Left lobe of liver (tissue), 2 donors: Measurements from ENCODE around the gene TAT. TPM values are rescaled to one million over a fixed set of nuclear protein-coding genes. Genes with fewer than 3 reads are reported as not detected.

Experiments used
- ATAC-seq: fragments of 200-7000 bp; cut with Tn5 transposase; one replicate; pipeline ENCODE4 v1.9.1; 2020; ENCODE audit warnings: mild to moderate bottlenecking, moderate library complexity
- DNase-seq: peaks from one replicate; pipeline ENCODE4 v3.0.0-alpha.2; 2020; ENCODE audit warnings: low spot score
- total RNA-seq: library from RNA; stranded (reverse); gene quantifications from one replicate; pipeline ENCODE4 v1.2.1, GENCODE V29; 2021
- donor health status: DM: no; HTN: no; CAD: no; lungs with moderate emphysema.
- donor health status: DM: no; HTN: yes; CAD: no.

The TAT gene
- total RNA-seq, 1 donor from 2014 or later = 2,689 TPM

- DNase-seq (no peak), ATAC-seq (no peak)
Measured at GRCh38 chr16:71547168-71547567, 29.7 kb downstream of the TAT start.

GRCh38 chr16:71542377-71542776 is 34.5 kb downstream of the TAT start:
- peak; percentile 83 for ATAC-seq
- peak; percentile 52 for DNase-seq

- ATAC-seq (peak; percentile 96), DNase-seq (peak; percentile 63)
Measured at GRCh38 chr16:71537643-71538042, 39.2 kb downstream of the TAT start.

- no peak for ATAC-seq
- no peak for DNase-seq
Measured at GRCh38 chr16:71536752-71537499, 40.0 kb downstream of the TAT start.

GRCh38 chr16:71532366-71532765 is 44.5 kb downstream of the TAT start:
- ATAC-seq (no peak), DNase-seq (no peak)

- DNase-seq (no peak), ATAC-seq (no peak)
Measured at GRCh38 chr16:71528863-71529262, 48.0 kb downstream of the TAT start.

- ATAC-seq = no peak
- no peak for DNase-seq
Measured at GRCh38 chr16:71528257-71528656, 48.6 kb downstream of the TAT start.

GRCh38 chr16:71526111-71526631 is 50.7 kb downstream of the TAT start, which contains the start of gene CHST4:
Gene CHST4 (plus strand): TSS chr16:71526426. CDS start chr16:71536678, 10,252 bp downstream.
- ATAC-seq (no peak), DNase-seq (no peak)

- ATAC-seq (no peak), DNase-seq (no peak)
Measured at GRCh38 chr16:71524566-71525553, 52.0 kb downstream of the TAT start.

- ATAC-seq (no peak), DNase-seq (no peak)
Measured at GRCh38 chr16:71520550-71520949, 56.3 kb downstream of the TAT start.

Other genes with a start within 250 kb of the TAT start
- gene CALB2, start 218.4 kb downstream of the TAT start, total RNA-seq = not detected
- gene TLE7, start 135.0 kb downstream of the TAT start, total RNA-seq = not detected
- gene ZNF23, start 114.8 kb downstream of the TAT start, total RNA-seq = 2.5 TPM
- gene ZNF19, start 87.8 kb downstream of the TAT start, total RNA-seq = 3.8 TPM
- gene CHST4, start 50.7 kb downstream of the TAT start, total RNA-seq = 3.9 TPM
- gene MARVELD3, start 49.1 kb upstream of the TAT start, total RNA-seq = 6.0 TPM
- 2.6 TPM for gene PHLPP2, start 147.6 kb upstream of the TAT start, total RNA-seq
- gene AP1G1, start 231.7 kb upstream of the TAT start, total RNA-seq = 51.9 TPM